PC-9 (cell line): ENCODE data around the gene C7. TPM values are rescaled to one million over a fixed set of nuclear protein-coding genes. Genes with fewer than 3 reads are reported as not detected.
A peak's percentile ranks its signal among the peaks of the same experiment; 100 is the strongest.
"Not testable (repeated sequence)": the region's sequence is repeated elsewhere in the genome, so short reads cannot be mapped to it uniquely, and the experiment has no call there.

Experiments
- BruUV-seq: library from RNA; stranded (reverse); fragments of 400-500 nt; replicated peaks from 2 replicates; lab custom pipeline; 2021; lab: Mats Ljungman, UMichigan
- CTCF ChIA-PET: fragments of 300-600 bp; sonication (Branson Sonifier 250); formaldehyde crosslinking; loops from one replicate; lab custom pipeline; 2022; ENCODE audit warnings: antibody characterized with exemption; lab: Charles Lee
- POLR2A ChIA-PET: fragments of 300-600 bp; sonication (Branson Sonifier 250); formaldehyde crosslinking; loops from one replicate; lab custom pipeline; 2022; ENCODE audit warnings: antibody characterized with exemption; ENCODE audit not compliant: unreplicated experiment; lab: Charles Lee
- DNase-seq, 2 experiments: peaks; one replicate each; pipeline versions ENCODE4 v3.0.0 to v3.0.0-alpha.2; 2015 to 2022; ENCODE audit warnings: mixed read lengths in 1 of 2
- H2AFZ ChIP-seq: fragments of 200-600 bp; sonication (generic); 2 replicates; pipeline ENCODE4 v1.8.1; 2017; ENCODE audit warnings: antibody characterized with exemption
- H3F3A ChIP-seq: fragments of 200-600 bp; sonication (generic); 2 replicates; pipeline ENCODE4 v1.8.1; 2017; ENCODE audit warnings: antibody characterized with exemption, mild to moderate bottlenecking, low read depth; ENCODE audit not compliant: insufficient read depth
- H3K27ac ChIP-seq: fragments of 200-600 bp; sonication (generic); 2 replicates; pipeline ENCODE4 v1.6.1; 2016; ENCODE audit warnings: mixed run types
- H3K27me3 ChIP-seq: fragments of 200-600 bp; sonication (generic); 2 replicates; pipeline ENCODE4 v1.6.1; 2016; ENCODE audit warnings: low read depth, mixed run types; ENCODE audit not compliant: insufficient read depth
- H3K36me3 ChIP-seq: fragments of 200-600 bp; sonication (generic); 2 replicates; pipeline ENCODE4 v1.6.1; 2016; ENCODE audit warnings: low read depth, mixed run types
- H3K4me1 ChIP-seq: fragments of 200-600 bp; sonication (generic); replicated peaks from 2 replicates; pipeline ENCODE4 v1.6.1; 2016; ENCODE audit warnings: mixed run types; ENCODE audit not compliant: insufficient read depth
- H3K4me2 ChIP-seq: fragments of 200-600 bp; sonication (generic); 2 replicates; pipeline ENCODE4 v1.6.1; 2017; ENCODE audit warnings: mixed run types
- H3K4me3 ChIP-seq: fragments of 200-600 bp; sonication (generic); 2 replicates; pipeline ENCODE4 v1.6.1; 2016; ENCODE audit warnings: mixed run types
- H3K79me2 ChIP-seq: fragments of 200-600 bp; sonication (generic); 2 replicates; pipeline ENCODE4 v1.6.1; 2017; ENCODE audit warnings: low read depth, mixed run types
- H3K9me2 ChIP-seq: fragments of 200-600 bp; sonication (generic); 2 replicates; pipeline ENCODE4 v1.8.1; 2017; ENCODE audit warnings: mild to moderate bottlenecking; ENCODE audit not compliant: insufficient read depth
- H3K9me3 ChIP-seq: fragments of 200-600 bp; sonication (generic); 2 replicates; pipeline ENCODE4 v1.8.1; 2016; ENCODE audit warnings: low read depth; ENCODE audit not compliant: insufficient read depth
- H4K20me1 ChIP-seq: fragments of 200-600 bp; sonication (generic); 2 replicates; pipeline ENCODE4 v1.8.1; 2017; ENCODE audit not compliant: insufficient read depth
- CTCF ChIP-seq: fragments of 200-600 bp; sonication (generic); conservative IDR thresholded peaks from 2 replicates; pipeline ENCODE4 v1.6.1; 2017; ENCODE audit warnings: mixed run types, antibody characterized with exemption, mild to moderate bottlenecking, moderate library complexity
- EZH2 ChIP-seq: fragments of 200-600 bp; sonication (generic); IDR thresholded peaks from 2 replicates; pipeline ENCODE4 v1.8.0; 2017; ENCODE audit warnings: antibody characterized with exemption, low read depth
- intact Hi-C: fragments of 100-400 bp; cut with micrococcal nuclease; formaldehyde crosslinking; loops from one replicate; pipeline ENCODE4 v1.10.0; 2022; ENCODE audit not compliant: unreplicated experiment
- total RNA-seq: library from RNA; stranded (reverse); gene quantifications from 2 replicates; pipeline ENCODE4 v1.2.3, GENCODE V29; 2021

C7 gene
- total RNA-seq, 1 experiment from 2014 or later = not detected

GRCh38 chr5:41009232-41009631, 99.9 kb downstream of the C7 start:
- Histone ChIP-seq H2AFZ (no peak overlapping the region), H3K79me2 (no peaks in the 10 kb centered on the region), H3K27me3 (no peaks in the 10 kb centered on the region), H3K36me3 (no peaks in the 10 kb centered on the region), H3K9me2 (no peaks in the 10 kb centered on the region), H3K4me2 (peak overlapping the region; percentile 6), H3K9me3 (peaks cover 5% of the 10 kb centered on the region; the same call in 1 of the 2 replicates), H3K4me1 (peaks cover 17% of the 10 kb centered on the region), H3K4me3 (no peak overlapping the region), H4K20me1 (no peaks in the 10 kb centered on the region), H3K27ac (peak overlapping the region; percentile 7; the same call in 1 of the 2 replicates), H3F3A (0 out of 2 replicates have a peak, but pooled peaks cover 3% of the 10 kb centered on the region)
- peak; percentile 82 to 92 for DNase-seq
- no peak for TF ChIP-seq EZH2
- no peak for TF ChIP-seq CTCF
- ChIA-PET CTCF (interaction anchor here (0.6 to 1.0 kb wide), 2 partner anchors 105 to 106 kb away, joined by 3 read pairs; no protein-coding TSS in a partner anchor), POLR2A (no interaction called here)
- no TSS peak for BruUV-seq
- intact Hi-C loops = no loop called here

- Histone ChIP-seq H3K27me3 (no peaks in the 10 kb centered on the region), H3K36me3 (no peaks in the 10 kb centered on the region), H3K4me3 (no peak overlapping the region), H3K4me1 (peaks cover 17% of the 10 kb centered on the region), H3K9me2 (no peaks in the 10 kb centered on the region), H4K20me1 (no peaks in the 10 kb centered on the region), H3K9me3 (peaks cover 5% of the 10 kb centered on the region; the same call in 1 of the 2 replicates), H3K27ac (no peak overlapping the region), H3K79me2 (no peaks in the 10 kb centered on the region), H2AFZ (no peak overlapping the region), H3F3A (0 out of 2 replicates have a peak, but pooled peaks cover 3% of the 10 kb centered on the region), H3K4me2 (no peak overlapping the region)
- ChIA-PET POLR2A (no interaction called here), CTCF (no interaction called here)
- TF ChIP-seq EZH2 = no peak
- TF ChIP-seq CTCF = no peak
- DNase-seq = no peak
- BruUV-seq = no TSS peak
- intact Hi-C loops = no loop called here
Observed at GRCh38 chr5:41010572-41010971, 101.3 kb downstream of the C7 start.

- H3K36me3 ChIP-seq = no peaks in the 10 kb centered on the region
- no peaks in the 10 kb centered on the region for H3K9me2 ChIP-seq
- H2AFZ ChIP-seq = no peak overlapping the region
- DNase-seq = no peak
- intact Hi-C loops = no loop called here
- peaks cover 5% of the 10 kb centered on the region; the same call in 1 of the 2 replicates for H3K9me3 ChIP-seq
- peaks cover 17% of the 10 kb centered on the region for H3K4me1 ChIP-seq
- POLR2A ChIA-PET = no interaction called here
- no peak overlapping the region for H3K4me3 ChIP-seq
- no peaks in the 10 kb centered on the region for H3K79me2 ChIP-seq
- H4K20me1 ChIP-seq = no peaks in the 10 kb centered on the region
- TF ChIP-seq EZH2 (no peak), CTCF (no peak)
- CTCF ChIA-PET = no interaction called here
- H3K27me3 ChIP-seq = no peaks in the 10 kb centered on the region
- H3F3A ChIP-seq = 0 out of 2 replicates have a peak, but pooled peaks cover 3% of the 10 kb centered on the region
- H3K4me2 ChIP-seq = no peak overlapping the region
- no TSS peak for BruUV-seq
- H3K27ac ChIP-seq = no peak overlapping the region
Observed at GRCh38 chr5:41012318-41012717, 103.0 kb downstream of the C7 start.

GRCh38 chr5:41022600-41022999, 113.3 kb downstream of the C7 start:
- H3K36me3 ChIP-seq, DNase-seq, H3K79me2 ChIP-seq, H3K27ac ChIP-seq, H3K9me2 ChIP-seq, H3K27me3 ChIP-seq, BruUV-seq, H3K4me1 ChIP-seq, H3K4me2 ChIP-seq, H3K9me3 ChIP-seq, POLR2A ChIA-PET, H2AFZ ChIP-seq, H3K4me3 ChIP-seq, intact Hi-C loops, H4K20me1 ChIP-seq, H3F3A ChIP-seq: not testable (repeated sequence)
- CTCF ChIA-PET = interaction anchor here (0.6 kb wide), 1 partner anchor 1638 kb away, joined by 3 read pairs; no protein-coding TSS in a partner anchor
